ENCODE measurements around the gene PTPRK.

- TF ChIP-seq CTCF (IDR thresholded peaks at IDR 0.05 in 4 of 5, conservative IDR thresholded peaks at IDR 0.05 in 1 of 5) (no peak), POLR2A (IDR thresholded peaks at IDR 0.05) (no peak)
These were observed 407.9 kb downstream of the PTPRK start for GRCh38 chr6:128112494-128112893.
